NCI-H446 treated with DMSO at 0.1 percent for 48 hours (cell line): ENCODE results near the gene TRAPPC12.
"Not testable (repeated sequence)": the region's sequence is repeated elsewhere in the genome, so short reads cannot be mapped to it uniquely, and the experiment has no call there.

Experiments used
- DNase-seq: peaks from one replicate; lab custom pipeline; 2025; lab: John Stamatoyannopoulos, UW

TRAPPC12 gene

DNA sequence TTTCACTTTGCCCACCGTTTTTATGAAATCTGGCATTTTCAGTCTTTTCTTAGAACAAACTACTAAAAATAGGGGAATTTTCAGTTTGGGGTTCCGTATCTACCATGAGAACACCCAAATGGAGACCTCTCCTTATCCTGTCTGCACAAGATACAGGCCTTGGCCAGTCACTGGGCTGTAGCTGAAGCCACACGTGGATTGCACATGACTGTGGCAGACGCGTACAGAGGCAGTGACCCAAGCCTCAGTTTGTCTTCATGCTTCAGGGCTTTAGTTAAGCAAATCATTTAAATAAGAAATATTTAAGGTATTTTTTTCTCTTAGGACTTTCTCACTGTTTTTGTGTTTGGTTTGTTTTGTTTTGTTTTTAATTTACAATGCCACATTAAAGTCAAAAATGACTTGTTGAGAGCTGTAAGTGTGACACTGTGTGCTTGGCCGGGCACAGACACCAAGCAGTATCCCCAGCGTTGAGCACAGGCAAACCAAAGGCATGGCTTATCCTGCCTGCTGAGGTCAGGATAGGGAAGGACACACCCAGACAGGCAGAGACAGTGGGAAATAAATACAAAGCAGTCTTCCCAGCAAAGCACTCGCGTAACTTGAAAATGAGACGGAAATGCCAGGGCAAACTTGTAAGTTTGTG, 53.3 kb downstream of the TRAPPC12 start:
- DNase-seq, result no peak

DNA sequence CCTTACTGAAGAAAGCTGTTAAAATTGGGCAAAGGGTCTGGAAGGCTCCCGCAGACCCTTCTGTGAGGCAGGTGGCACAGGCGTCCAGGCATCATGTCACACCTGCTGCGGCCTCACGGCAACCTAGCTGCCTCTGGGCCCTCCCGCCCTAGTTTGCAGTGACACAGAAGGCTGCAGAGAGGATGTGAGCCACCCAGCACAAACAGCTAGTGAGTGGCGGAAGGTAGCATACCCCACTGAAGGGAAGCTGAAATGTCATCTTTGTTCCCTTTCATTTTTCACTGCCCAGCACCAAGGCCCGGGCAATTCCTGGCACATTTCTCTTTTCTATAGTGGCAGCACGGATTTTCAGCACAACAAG, 53.8 kb downstream of the TRAPPC12 start:
- no peak for DNase-seq

DNA sequence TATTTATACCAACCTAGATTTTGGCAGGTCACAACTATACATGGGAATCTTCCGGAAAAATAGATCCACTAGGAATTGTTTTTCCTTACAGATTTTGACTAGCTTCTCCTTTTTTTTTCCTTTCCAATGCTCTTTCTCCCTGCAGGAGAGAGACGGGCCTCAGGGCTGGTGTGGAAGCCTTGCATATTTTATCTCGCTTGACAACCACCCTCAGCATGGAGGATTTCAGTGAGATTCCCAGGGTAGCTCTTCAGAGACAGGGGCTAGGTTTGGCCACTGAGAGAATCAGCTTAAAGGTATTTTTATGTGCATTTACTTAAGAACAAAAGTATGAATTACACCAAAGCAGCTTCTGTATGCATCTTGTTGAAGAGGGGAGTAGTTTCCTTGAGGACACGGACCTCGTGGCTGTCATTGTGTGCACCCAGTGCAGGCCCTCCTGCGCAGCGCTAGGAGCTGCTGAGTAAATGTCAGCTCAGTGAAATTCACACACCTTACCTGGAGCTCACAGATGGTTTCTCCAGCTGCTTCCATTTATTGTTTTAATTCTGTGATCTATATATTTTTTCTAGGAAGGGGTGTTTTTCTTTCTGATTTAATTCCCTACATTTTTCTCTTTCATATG, 54.4 kb downstream of the TRAPPC12 start:
- DNase-seq, result no peak

DNA sequence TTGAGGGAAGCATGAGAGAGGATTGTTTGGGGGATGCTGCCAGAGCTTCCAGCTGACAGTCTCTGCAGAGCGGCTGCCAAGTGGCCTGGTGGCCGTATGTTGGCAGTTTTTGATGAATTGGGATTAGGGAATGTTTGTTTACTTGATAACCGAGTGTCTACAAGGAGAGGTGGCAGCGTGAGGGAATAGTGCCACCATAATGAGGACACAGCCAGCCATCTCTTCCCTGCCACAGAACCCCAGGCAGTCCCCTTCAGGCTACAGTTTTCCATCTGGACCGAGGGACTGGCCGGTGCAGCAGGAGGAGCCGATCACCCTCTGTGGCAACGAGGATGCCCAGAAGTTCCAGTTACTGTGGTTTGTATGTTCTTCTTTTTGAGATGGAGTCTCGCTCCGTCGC, 55.2 kb downstream of the TRAPPC12 start:
- DNase-seq, result no peak

DNA sequence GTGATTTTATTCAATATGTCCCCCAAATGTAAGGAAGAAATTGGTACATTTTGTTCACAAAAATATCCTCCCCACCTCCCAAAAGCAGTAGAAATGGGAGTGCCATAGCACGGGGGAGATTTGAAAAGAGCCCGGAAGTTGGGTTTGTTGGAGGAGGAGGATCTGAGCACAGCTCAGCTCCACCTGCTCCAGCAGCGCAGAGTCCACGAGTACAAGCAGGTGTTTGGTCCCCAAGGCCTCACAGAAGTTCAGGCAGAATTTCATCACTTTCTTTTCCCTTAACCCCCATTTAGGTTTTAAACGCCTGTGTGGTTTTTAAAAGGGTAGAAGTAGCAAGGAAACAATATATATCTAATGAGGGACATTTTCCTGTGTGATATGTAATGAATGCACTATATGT, 56.0 kb downstream of the TRAPPC12 start:
- no peak for DNase-seq

DNA sequence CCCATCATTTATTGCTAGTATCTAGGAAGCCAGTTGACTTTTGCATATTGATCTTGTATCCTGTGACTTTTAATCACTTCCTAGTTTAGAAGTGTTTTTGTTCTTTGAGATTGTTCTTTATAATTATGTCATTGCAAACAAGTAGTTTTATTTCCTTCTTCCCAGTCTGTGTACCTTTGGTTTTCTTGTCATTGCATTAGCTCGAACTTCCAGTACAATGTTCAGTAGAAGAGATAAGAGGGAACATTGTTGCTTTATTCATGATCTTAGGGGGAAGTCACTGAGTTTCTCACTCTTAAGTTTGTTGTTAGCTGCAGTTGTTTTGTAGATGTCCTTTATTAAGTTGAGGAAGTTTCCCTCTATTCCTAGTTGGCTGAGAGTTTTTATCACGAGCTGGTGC, 61.0 kb downstream of the TRAPPC12 start:
- DNase-seq, result no peak

DNA sequence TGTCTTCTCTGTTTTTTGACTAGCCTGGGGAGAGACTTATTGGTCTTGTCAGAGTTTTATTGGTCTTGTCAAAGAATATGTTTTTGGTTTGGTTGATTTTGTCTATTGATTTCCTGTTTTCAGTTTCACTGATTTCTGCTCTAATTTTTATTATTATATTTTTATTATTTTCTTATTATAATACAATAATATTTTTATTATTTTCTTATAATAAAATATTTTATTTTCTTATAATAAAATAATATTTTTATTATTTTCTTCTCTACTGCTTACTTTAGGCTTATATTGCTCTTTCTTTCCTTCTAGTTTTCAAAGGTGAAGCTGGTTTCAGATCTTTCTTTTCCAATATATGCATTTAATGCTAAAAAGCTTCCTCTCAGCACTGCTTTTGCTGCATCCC, 62.0 kb downstream of the TRAPPC12 start:
- DNase-seq, result no peak

DNA sequence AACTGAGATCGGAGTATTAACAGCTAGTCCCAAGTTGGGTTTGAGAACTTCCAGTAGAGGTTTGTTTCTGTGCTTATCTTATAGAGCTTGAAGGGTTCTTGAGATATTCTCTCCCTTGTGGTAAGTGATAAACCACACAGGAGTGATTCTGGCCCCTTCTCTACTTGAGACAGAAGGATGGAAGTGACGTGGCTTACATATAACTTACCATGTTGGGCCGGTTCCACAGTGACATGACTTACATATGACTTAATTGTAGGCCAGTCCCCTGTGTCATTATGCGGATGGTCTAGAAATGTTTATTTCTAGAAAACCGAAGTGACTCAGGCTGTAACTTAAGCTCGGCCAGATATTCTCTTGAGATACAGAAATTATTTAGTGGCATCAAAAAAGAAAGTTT, 62.7 kb downstream of the TRAPPC12 start:
- no peak for DNase-seq

DNA sequence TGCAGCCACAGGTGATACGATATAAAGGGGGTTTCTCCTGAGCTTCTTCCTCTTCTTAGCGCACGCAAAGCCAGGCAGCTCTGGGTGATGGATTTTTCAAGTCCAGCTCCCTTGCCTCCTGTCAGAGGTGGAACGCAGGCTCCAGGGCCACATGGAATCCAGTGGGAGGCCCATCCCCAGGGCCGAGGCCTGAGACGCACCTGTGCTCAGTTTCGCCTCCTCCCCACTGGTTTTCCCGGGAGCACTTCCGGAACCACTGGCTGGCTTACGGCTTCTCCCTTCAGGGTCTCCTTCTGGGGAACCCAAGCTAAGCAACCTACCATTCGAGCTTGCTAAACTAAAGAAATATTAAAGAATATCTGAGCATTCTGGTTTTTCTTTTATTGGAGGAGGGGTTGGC, 63.6 kb downstream of the TRAPPC12 start:
- no peak for DNase-seq

DNA sequence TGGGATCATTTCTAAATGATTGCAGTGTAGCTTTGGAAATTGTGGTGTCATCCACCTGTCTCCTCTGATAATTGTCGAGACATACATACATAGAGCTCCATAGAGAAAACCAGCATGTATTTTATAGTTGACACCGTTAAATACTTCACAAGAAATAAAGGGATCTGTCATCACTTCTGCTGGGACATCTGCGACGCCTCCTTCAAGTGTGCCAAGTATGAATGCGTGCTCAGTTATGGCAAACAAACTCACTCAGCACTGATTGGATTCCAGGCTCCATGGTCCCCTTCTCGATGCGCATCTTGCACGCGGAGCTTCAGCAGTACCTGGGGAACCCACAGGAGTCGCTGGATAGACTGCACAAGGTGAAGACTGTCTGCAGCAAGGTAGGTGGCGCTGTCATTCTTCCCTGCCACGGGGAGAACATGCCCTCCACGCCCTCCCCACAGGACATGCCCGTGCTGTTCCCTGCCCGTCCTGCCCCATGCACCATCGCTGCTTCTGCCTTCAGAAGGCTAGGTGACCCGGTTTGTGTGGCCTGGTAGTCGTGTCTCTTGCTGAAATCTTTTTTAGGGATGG, 64.1 kb downstream of the TRAPPC12 start:
- DNase-seq, result no peak

DNA sequence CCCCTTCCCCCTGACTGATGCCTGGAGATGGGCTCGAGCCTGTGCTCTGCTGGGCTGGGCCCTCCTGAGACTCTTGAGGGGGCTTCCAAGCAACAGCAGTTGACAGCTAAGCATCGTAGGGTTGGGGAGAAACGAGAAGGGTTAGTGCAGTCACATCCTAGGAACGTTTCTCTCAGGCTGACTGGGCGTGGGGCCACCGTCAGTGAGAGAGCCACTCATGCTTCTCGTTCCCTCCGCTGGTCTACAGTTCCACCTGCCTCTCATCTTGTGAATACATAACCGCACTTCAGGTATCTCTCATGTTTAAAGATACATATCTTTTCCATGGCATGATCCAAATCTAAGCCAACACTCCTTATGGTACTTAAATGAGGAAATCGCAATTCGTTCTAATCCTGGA, 66.4 kb downstream of the TRAPPC12 start:
- DNase-seq, result no peak

DNA sequence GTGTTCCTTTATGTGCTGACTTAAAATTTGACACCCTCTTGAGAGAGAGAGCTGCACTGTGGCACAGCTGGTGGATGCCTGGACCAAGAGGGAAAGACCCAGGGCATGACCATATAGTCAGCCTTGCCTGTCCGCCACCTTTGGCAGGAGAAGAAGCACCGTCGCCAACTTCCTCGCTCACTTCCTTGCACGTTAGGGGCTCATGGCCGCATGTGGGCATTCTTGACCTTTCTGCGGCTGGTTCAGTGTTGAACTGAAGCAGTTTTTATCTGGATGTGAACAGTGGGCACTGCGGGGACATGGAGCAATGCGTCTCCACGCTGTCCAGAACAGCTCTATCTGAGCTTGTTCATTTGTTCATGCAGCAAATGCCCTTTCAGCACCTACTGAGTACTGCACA, 66.9 kb downstream of the TRAPPC12 start:
- DNase-seq, result no peak

DNA sequence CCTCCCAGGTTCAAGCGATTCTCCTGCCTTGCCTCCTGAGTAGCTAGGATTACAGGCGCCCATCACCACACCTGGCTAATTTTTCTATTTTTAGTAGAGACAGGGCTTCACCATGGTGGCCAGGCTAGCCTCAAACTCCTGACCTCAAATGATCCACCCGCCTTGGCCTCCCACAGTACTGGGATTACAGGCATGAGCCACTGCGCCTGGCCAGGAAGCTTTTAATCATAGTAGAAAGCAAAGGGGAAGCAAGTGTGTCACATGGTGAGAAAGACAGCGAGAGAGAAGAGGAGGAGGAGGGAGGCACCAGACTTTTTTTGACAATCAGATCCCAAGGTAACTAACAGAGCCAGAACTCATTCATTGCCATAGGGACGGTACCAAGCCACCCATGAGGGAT, 67.7 kb downstream of the TRAPPC12 start:
- DNase-seq, result not testable (repeated sequence)

DNA sequence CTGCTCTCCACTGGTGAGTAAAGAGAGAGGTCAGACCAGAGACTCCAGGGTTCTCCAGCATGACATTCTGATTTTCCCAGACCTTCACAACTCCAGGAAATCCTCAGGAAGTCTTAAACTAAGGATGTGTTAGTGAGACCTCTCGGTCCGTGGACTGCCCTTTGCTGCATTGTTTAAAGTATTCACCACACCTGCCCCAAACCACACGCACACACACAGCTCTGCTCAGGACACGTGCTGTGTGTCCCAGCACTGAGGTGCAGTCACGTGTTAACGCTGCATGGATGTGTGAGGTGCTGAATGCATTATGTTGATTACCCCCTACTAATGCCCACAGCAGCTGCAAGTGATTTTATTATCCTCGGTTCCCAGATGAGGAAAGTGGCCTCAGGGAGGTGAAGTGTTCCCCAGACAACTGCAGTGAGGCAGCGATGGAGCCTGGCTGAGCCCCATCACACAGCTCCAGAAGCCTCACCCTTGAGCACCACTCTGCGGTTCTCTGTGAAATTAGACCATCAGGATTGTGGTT, 68.4 kb downstream of the TRAPPC12 start:
- no peak for DNase-seq

DNA sequence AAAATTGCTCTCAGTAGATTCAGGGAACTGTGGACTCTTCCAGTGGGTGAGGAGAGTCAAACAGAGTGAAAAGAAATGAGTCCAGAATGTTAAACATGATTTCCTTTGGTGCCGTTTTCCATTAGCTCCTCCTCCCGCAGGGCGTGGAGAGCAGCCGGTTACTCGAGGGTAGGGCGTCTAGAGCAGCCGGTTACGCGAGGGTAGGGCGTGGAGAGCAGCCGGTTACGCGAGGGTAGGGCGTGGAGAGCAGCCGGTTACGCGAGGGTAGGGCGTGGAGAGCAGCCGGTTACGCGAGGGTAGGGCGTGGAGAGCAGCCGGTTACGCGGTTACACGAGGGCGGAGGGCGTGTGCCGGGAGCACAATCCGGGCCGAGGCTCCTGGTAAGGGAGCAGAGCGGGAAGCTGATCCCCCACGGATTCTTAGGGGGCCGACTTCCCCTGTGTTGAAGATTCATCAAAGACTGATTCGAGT, 69.0 kb downstream of the TRAPPC12 start:
- not testable (repeated sequence) for DNase-seq

DNA sequence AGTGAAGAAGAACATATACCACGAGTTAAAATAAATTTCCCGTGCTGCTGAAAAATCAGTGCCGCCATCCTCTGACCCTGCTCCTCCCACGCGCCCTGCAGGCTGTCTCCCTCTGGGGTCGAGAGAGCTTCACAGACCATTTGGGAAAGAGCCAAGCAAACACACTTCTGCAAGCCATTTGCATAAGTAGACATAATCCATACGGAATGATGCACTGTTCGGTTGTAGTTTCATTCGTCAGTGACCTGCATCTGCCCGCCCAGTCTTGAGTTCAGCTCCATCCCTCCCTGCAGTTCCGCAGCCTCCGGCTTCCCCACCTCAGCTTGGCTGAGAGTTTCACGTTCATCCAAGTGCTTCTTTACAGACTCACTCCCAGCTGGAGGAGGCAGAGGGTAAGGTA, 69.6 kb downstream of the TRAPPC12 start:
- DNase-seq, result no peak

DNA sequence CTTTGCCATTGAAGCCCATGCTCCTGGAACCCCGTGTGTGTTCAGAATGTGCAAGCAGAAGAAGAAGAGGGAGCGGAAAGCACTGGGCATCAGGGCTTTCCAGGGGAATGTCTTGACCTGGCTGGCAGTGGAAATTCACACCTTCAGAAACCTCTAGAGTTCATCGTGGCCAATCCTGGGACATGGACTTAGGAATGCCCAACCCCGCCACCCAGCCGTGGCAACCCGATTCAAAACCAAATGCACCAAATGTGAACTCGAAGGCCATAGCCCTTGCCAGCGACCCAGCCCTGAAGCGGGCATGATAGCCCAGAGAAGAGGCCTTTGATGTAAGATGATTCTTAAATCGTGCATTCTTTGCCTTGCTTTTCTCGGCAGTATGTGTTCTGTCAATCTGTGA, 70.4 kb downstream of the TRAPPC12 start:
- no peak for DNase-seq

DNA sequence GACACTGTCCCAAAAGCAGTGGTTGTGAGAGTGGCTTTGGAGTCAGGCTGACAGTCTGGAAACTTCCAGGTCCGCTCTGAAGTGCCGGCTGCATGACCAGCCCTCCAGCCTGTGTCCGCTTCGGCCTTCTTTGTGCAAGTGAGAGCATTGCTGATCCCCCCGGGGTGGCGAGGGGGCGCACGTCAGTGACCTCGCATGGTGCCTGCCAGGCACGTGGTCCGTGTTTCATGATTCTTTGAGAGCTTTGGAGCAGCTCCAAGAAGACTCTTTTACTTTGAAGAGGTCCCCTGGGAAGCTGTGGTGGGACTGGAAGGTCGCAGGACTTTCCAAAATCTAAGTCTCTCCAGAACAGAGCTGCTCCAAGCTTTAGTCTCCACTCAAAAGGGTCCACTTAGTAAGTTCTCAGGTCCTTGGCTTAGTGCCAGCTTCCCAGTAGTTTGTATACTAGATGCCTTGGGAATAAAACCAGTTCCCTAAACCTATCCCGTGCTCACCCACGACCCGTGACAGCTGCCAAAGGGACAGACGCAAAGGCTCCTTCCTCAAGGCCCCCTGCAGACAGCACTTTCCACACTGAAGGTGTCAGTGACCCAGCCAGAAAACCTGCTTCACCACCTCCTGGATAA, 71.0 kb downstream of the TRAPPC12 start:
- DNase-seq, result no peak

DNA sequence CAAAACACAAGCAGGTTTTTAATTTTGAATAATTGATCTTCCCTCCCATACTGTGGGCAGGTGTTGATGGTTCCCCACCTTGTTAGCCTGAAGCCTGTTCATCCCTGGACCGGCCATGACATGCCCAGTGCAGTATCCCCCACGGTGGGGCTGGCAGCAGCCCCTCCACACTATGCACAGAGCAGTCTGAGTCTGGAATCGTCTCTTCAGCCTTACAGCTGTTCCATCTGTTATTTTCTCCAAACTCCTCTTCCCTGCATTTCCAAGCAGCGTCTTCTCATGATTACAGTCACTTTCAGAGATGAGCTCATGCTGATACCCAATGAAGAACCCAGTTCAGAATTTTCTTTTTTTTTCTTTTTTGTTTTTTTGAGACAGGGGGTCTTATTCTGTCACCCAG, 71.7 kb downstream of the TRAPPC12 start:
- no peak for DNase-seq

DNA sequence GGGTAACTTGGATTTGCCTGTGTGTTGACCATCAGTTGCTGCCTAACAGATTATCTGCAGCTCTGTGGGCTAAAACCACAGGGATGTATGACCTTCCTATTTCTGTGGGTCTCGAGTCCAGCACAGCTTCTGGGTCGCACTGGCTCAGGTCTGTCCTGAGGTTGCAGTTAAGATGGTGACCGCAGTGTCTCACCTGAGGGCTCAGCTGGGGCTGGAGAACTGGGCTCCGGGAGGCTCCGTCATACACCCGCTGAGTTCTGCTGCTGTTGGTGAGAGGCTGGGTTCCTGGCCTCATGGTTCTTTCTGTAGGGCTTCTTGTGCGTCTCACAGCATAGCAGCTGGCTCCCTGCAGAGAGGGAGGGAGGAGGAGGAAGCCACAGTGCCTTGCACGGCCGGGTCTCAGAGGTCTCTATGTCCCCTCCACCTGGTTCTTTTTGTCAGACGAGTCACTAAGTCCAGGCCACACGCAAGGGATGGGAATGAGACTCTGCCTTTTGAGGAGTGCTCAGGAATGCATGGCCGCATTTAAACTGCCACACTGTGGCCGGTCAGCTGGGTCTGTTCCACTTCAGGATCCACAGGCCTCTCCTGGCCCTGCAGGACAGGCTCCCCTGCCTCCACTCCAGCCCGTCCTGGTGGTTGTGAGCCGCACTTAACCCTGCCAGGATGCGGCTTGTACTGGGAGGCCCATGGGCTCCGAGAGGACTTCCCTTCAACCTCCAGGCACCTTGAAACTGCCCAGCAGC, 72.6 kb downstream of the TRAPPC12 start:
- DNase-seq, result no peak

DNA sequence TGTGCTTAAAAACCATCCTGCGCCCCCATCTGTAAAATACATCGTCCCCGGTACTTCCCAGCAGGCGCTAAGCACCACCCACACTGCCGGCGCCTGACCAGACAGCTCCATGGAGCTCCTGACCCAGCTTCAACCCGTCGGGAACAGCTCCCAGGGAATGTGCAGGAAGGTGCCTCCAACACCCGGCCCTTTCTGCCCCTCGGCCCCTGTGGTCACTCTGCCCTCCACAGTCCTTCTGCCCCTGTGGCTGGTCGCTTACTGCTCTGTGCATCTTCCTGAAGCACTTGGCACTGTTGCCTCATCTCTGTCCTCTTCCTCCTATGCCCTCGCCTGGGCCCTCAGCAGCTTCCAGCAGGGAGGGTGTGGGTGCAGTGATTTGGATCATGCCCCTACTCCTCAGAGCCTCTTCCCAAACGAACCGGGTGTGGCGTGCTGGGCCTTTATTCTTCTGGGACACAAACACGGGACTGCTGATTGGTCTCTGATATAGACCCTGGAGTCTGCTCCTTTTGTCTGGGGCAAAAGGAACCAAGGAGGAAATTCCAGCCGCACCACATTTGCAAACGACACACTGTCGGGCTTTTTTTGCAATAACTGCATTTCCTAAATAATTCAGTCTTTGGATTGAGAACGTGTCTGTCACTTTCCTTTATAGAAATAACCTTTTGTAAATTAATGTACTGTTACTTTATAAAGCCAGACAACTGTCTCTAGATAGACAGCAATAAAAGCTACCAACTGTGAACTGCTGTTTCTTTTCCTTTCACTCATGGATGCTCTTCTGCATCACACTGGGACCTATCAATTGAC, 73.9 kb downstream of the TRAPPC12 start:
- no peak for DNase-seq
